AG09309 (cell line): ENCODE data around the gene PARP3.
A peak's percentile ranks its signal among the peaks of the same experiment; 100 is the strongest.

Experiments
- DNase-seq: peaks from one replicate; pipeline ENCODE4 v3.0.0-alpha.2; 2010; ENCODE audit warnings: low read depth
- H3K4me3 ChIP-seq: 2 replicates; pipeline ENCODE4 v1.5.1; 2011; ENCODE audit warnings: mild to moderate bottlenecking, low read depth, low read length, moderate library complexity; ENCODE audit not compliant: control insufficient read depth
- TF ChIP-seq, protein P1 (sequence below): IDR thresholded peaks from 2 replicates; pipeline ENCODE4 v1.5.1; 2011; ENCODE audit warnings: mild to moderate bottlenecking, low read depth, low read length, inconsistent platforms; ENCODE audit not compliant: insufficient read depth, control insufficient read depth; ENCODE audit errors: missing control alignments

The PARP3 gene

DNA sequence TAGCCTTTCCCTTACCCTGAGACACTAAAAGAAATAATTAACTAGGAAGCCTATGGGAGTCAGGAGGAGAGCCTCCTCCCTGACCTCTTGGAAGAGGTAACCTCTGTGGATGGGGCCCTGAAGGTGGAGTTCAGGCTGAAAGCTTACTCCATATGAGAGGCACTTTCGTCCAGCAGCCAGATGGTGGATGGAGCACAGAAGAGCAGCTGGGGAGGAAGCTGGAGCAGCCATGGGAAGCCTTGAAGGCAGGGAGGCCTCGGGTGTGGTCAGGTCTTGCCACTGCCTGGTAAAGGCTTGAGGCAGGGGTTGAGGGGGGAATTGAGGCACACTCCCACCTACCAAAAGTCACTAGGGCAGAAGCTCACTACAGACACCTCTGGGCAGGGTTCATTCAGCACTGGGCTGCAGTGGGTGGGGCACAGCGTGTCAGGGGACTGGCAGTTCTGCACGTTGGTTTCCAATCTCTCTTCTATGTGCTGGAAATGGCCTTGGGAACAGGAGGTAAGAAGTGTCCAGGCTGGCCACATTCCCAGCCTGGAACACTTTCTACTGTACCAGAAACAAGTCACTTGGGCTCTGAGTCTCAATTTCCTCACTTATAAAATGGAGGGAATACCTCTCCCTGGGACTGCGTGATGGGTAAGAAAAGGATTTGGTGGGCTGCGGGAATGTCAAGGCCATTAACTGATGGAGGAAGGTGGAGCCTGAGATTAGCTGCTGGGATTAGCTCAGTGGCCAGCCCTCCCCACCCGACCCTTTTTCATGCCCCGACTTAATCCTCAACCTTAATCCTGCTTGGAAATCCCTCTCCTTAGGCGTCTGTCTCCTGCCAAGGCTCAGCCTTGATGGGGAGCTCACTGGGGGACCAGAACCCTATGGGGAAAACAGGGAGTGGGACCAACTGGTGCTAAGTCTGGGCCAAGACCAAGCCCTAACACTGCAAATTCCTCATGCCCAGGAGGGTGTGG, 19.7 kb downstream of the PARP3 start:
- TF ChIP-seq, protein P1, sequence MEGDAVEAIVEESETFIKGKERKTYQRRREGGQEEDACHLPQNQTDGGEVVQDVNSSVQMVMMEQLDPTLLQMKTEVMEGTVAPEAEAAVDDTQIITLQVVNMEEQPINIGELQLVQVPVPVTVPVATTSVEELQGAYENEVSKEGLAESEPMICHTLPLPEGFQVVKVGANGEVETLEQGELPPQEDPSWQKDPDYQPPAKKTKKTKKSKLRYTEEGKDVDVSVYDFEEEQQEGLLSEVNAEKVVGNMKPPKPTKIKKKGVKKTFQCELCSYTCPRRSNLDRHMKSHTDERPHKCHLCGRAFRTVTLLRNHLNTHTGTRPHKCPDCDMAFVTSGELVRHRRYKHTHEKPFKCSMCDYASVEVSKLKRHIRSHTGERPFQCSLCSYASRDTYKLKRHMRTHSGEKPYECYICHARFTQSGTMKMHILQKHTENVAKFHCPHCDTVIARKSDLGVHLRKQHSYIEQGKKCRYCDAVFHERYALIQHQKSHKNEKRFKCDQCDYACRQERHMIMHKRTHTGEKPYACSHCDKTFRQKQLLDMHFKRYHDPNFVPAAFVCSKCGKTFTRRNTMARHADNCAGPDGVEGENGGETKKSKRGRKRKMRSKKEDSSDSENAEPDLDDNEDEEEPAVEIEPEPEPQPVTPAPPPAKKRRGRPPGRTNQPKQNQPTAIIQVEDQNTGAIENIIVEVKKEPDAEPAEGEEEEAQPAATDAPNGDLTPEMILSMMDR = no peak
- DNase-seq = no peak
- no peak overlapping the region for H3K4me3 ChIP-seq

DNA sequence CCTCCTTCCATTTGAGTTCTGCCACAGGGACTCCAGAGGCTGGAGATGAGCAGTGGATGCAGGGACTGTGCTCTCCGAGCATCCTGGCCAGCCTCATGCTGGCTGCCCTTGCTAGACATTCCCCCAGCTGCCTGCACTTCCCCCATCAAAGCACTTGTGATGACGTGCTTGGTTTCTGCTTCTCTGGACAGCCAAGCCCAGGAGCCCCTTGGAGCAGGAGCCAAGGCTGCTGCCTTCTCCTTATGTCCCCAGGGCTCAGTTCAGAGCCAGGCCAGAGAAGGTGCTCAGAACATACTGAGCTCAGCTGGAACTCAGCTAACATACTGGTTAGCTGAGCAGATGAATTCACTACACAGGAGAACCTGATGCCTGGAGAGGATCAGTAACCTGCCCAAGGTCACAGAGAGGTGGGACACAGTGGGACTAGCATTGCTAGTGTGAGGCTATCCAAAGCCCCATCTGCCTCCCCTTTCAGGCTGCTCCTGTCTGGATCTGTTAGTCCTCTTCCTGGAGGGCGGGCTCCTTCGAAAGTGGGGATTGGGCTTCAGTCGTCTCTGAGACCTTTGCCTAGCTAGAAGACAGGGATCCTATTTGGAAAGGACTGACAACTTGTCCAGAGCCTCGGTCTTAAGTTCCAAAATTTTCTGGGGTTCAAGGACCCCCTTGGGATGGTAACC, 20.8 kb downstream of the PARP3 start:
- no peak for DNase-seq
- H3K4me3 ChIP-seq = no peak overlapping the region
- TF ChIP-seq, protein P1 = no peak

DNA sequence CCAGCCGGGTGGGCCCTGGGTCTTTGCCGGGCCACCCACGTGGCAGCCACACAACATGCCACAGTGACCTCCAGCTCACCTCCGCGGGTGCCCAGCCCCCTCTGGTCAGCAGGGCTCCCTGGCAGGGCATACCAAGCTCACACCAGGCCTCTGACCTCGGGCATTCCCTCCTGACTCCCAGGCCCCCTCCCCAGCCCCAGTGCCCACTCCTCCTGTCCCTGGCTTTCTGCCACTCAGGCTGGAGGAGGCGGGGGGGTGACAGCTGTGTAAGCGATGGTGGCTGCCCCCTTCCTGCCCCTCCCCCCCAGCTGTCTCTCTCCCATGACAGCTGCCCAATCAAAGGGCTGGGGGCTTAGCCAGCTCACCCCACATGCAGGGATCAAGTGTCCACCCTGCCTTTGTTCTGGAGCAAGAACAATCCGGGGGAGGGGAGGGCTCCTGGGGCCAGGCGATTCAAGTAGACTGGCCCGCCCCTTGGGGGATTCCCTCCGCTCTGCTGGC, 21.8 kb downstream of the PARP3 start:
- no peak overlapping the region for H3K4me3 ChIP-seq
- TF ChIP-seq, protein P1 = no peak
- DNase-seq = no peak

DNA sequence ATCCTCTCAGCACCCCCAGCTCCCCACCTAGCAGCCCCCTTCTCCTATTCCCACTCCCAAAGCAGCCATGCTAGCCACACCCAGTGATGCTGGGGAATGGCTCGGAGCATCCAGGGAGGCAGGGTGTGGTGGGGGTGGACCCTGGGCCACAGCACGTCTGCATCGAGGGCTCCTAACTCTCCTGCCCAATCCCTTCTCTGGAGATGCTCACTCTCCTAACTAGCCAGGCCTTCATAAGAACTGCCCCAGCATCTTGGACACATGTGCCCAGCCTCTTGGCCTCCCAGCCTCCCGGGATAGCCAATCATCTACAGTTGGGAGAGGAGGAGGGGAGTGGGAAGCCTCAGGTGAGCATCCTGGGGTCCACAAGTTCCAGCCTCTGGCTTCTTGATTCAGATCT, 22.4 kb downstream of the PARP3 start:
- DNase-seq = no peak
- H3K4me3 ChIP-seq = no peak overlapping the region
- TF ChIP-seq, protein P1 = no peak

DNA sequence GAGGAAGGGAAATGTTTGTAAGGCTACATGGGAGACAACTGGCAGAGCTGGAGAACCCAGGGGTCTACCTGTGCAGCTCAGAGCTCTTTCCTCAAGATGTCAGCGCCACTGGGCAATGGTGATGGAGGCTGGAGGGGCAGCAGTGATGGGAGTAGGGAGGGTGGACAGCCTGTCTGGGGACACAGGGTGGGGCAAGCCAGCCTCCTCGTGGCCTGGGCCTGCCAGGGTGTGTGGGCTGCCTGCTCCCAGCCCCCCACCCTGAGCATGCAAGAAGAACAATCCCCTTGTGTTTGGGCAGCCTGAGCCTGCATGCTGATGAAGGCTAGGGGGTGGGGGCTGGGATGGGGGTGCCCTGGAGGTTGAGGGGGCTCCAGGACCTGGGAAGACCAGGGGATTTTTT, 23.9 kb downstream of the PARP3 start:
- DNase-seq = no peak
- TF ChIP-seq, protein P1 = no peak

DNA sequence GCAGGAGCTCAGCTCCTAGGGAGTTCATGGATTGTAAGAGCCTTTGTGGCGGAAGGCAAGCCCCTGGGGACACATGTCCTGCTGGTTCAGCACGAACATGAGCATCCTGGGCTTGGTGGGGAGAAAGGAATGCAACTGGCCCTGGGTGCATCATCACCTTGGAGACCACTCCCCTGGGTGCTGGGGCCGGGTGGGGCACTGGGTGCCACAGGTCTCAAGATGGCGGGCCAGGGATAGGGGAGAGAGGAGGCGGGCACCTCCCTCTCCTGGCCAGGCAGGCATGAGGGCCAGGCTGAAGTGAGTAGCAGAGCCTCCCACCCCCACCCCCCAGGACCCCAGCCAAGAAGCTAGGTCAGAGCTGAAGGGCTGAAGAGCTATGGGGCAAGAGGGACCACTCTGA, 24.3 kb downstream of the PARP3 start:
- DNase-seq = no peak
- TF ChIP-seq, protein P1 = no peak
- peak overlapping the region; percentile 69 for H3K4me3 ChIP-seq

More for the DNA sequence above, 23.9 kb downstream of the PARP3 start:
- H3K4me3 ChIP-seq = peak overlapping the region; percentile 69; the same call in 1 of the 2 replicates
